Natural killer cell treated with Interleukin-12 subunit alpha and Interleukin-12 subunit beta and Interleukin-15 and Interleukin-18, amount 100 ng/mL, for 72 hours (primary cell): ENCODE data around the gene TMPRSS13. TPM values are rescaled to one million over a fixed set of nuclear protein-coding genes. Genes with fewer than 3 reads are reported as not detected.

Experiments
- ATAC-seq, 2 donors: fragments of 150-1000 bp; cut with Tn5 transposase in 1 of 2; sonication (Bioruptor Pico), chemical (Tn5 transposase) in 1 of 2; 2 replicates each; pipeline ENCODE4 v1.10.0; 2021
- DNase-seq: peaks from one replicate; pipeline ENCODE4 v3.0.0; 2022; ENCODE audit warnings: low spot score
- H3K27ac Mint-ChIP-seq, 2 donors: 1 replicate in 1 of 2; 2 replicates in 1 of 2; pipeline ENCODE4 v1.8.0; 2022; ENCODE audit warnings: mixed read lengths in 2 of 2, mild to moderate bottlenecking in 1 of 2, moderate library complexity in 1 of 2
- H3K27me3 Mint-ChIP-seq, 2 donors: 1 replicate in 1 of 2; 2 replicates in 1 of 2; pipeline ENCODE4 v1.8.0; 2022; ENCODE audit warnings: mixed read lengths in 2 of 2
- H3K36me3 Mint-ChIP-seq: one replicate; pipeline ENCODE4 v1.8.0; 2022; ENCODE audit warnings: mixed read lengths
- H3K4me1 Mint-ChIP-seq, 2 donors: 1 replicate in 1 of 2; 2 replicates in 1 of 2; pipeline ENCODE4 v1.8.0; 2022; ENCODE audit warnings: low read depth in 2 of 2, mixed read lengths in 2 of 2, mild to moderate bottlenecking in 1 of 2
- H3K4me3 Mint-ChIP-seq: one replicate; pipeline ENCODE4 v1.8.0; 2022; ENCODE audit warnings: mixed read lengths
- H3K9me3 Mint-ChIP-seq: 2 replicates; pipeline ENCODE4 v1.8.0; 2022; ENCODE audit warnings: mixed read lengths
- total RNA-seq, 2 donors: library from RNA; stranded (reverse); gene quantifications; one replicate each; pipeline ENCODE4 v1.2.3, GENCODE V29; 2022

The TMPRSS13 gene
- total RNA-seq, 2 donors from 2014 or later, result 0.19 to 0.36 TPM

DNA sequence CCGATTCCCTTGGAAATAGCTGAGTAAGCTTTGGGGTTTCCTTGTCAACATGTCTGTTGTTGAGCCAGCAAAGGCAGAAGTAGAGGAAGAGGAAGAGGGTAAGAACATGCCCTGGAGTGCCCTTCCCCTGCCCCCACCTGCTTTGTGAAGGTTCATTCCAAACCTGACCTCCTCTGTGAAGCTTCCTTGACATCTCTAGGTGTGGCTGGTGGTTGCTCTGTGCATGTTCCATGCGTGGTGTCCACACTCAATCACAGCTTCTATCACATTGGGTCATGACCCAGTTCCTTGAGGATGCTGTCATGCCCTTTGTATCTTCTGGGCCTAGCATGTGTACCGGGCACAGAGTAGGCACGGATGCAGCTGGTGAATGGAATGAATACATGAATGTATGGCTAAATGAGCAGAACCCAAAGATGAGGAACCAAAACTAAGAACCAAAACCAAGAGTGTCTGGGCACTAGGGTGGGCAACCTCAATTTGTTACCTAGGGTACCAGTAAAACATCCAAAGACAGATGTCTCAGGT, 29.0 kb downstream of the TMPRSS13 start:
- no peak overlapping the region for H3K4me3 Mint-ChIP-seq
- peaks cover 8 to 9% of the 10 kb centered on the region in 2 donors for H3K27me3 Mint-ChIP-seq
- H3K4me1 Mint-ChIP-seq, result peaks cover 0 to 3% of the 10 kb centered on the region in 2 donors
- DNase-seq (peak; percentile 37), ATAC-seq (no peak)
- no peak overlapping the region for H3K27ac Mint-ChIP-seq
- H3K9me3 Mint-ChIP-seq, result no peaks in the 10 kb centered on the region
- no peaks in the 10 kb centered on the region for H3K36me3 Mint-ChIP-seq

DNA sequence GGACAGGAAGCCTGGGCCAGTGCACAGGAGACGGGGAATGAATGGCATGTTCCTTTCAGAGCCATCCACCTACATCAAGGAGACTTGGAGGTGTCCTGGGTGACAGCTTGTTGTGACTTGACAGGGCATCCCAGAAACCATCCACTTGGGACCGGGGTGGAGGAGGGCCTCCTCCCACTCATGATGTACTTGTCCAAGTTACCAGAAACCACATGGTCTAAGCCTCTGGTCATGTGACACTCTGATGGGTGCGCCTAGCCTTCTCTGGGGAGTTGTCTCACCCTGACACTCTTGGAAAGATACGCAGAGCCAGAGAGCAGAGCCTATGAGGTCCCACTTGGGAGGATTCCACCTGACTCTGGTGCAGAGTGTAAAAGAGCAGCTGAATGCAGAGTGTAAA, 31.1 kb downstream of the TMPRSS13 start:
- Mint-ChIP-seq H3K27ac (no peak overlapping the region), H3K4me1 (peaks cover 0 to 3% of the 10 kb centered on the region in 2 donors), H3K4me3 (no peak overlapping the region), H3K27me3 (peaks cover 13 to 19% of the 10 kb centered on the region in 2 donors), H3K9me3 (no peaks in the 10 kb centered on the region), H3K36me3 (no peaks in the 10 kb centered on the region)
- peak; percentile 31 for DNase-seq
- peak in 1 of 2 donors; percentile 36 for ATAC-seq

DNA sequence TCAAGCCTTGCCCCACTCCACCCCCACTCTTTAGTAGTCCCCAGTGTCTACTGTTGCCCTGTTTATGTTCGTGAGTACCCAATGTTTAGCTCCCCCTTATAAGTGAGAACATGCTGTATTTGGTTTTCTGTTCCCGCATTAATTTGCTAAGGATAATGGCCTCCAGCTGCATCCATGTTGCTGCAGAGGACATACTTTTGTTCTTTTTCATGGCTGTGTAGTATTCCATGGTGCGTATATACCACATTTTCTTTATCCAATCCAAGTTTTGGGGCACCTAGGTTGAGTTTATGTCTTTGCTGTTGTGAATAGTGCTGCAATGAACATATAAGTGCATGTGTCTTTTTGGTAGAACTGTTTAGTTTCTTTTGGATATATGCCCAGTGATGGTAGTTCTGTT, 36.6 kb downstream of the TMPRSS13 start:
- H3K27me3 Mint-ChIP-seq, result peaks cover 16 to 29% of the 10 kb centered on the region in 2 donors
- H3K4me1 Mint-ChIP-seq, result no peaks in the 10 kb centered on the region
- no peak for DNase-seq
- no peak overlapping the region for H3K4me3 Mint-ChIP-seq
- H3K27ac Mint-ChIP-seq, result no peak overlapping the region
- no peaks in the 10 kb centered on the region for H3K9me3 Mint-ChIP-seq
- no peaks in the 10 kb centered on the region for H3K36me3 Mint-ChIP-seq
- no peak for ATAC-seq

GRCh38 chr11:117891362-117891761, 37.8 kb downstream of the TMPRSS13 start:
- Mint-ChIP-seq H3K4me1 (no peaks in the 10 kb centered on the region), H3K9me3 (no peaks in the 10 kb centered on the region), H3K36me3 (no peaks in the 10 kb centered on the region), H3K27me3 (peaks cover 10 to 26% of the 10 kb centered on the region in 2 donors), H3K4me3 (no peak overlapping the region), H3K27ac (no peak overlapping the region)
- ATAC-seq (no peak), DNase-seq (no peak)

DNA sequence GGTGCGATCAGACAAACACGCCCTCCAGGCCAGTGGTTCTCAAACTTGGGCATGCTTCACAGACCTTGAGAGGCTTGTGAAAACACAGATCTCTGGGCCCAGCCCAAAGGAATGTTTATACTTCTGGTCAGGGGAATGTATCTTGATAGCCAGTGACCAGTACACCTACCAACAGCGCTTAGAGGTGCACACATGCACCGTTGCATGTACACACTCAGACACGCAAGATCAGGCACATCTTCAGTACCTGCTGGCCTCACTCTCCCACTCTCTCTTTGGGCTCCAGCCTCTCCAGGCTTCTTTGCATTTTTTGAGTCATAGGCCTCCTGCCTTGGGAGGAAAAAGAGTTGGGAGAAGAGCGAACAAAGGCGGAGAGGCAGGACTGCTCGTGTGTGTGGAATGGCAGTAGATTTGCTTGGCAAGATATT, 41.0 kb downstream of the TMPRSS13 start:
- Mint-ChIP-seq H3K9me3 (no peaks in the 10 kb centered on the region), H3K36me3 (no peaks in the 10 kb centered on the region), H3K27me3 (peaks cover 6 to 18% of the 10 kb centered on the region in 2 donors), H3K27ac (no peak overlapping the region), H3K4me3 (no peak overlapping the region), H3K4me1 (no peaks in the 10 kb centered on the region)
- ATAC-seq (peak in 1 of 2 donors; percentile 56), DNase-seq (peak; percentile 25)

GRCh38 chr11:117887431-117888138, 41.6 kb downstream of the TMPRSS13 start:
- Mint-ChIP-seq H3K27me3 (peaks cover 6 to 13% of the 10 kb centered on the region in 2 donors), H3K4me1 (no peaks in the 10 kb centered on the region), H3K9me3 (no peaks in the 10 kb centered on the region), H3K4me3 (no peak overlapping the region), H3K36me3 (no peaks in the 10 kb centered on the region), H3K27ac (no peak overlapping the region)
- DNase-seq, result peak; percentile 18
- ATAC-seq, result peak in 1 of 2 donors; percentile 32

- H3K27ac Mint-ChIP-seq, result no peak overlapping the region
- H3K27me3 Mint-ChIP-seq, result peaks cover 12 to 19% of the 10 kb centered on the region in 2 donors
- DNase-seq (peak; percentile 47), ATAC-seq (no peak)
- no peaks in the 10 kb centered on the region for H3K36me3 Mint-ChIP-seq
- H3K9me3 Mint-ChIP-seq, result no peaks in the 10 kb centered on the region
- H3K4me3 Mint-ChIP-seq, result no peak overlapping the region
- no peaks in the 10 kb centered on the region for H3K4me1 Mint-ChIP-seq
These were observed 43.4 kb downstream of the TMPRSS13 start for GRCh38 chr11:117885777-117886176.

- H3K4me3 Mint-ChIP-seq, result no peak overlapping the region
- no peaks in the 10 kb centered on the region for H3K9me3 Mint-ChIP-seq
- H3K36me3 Mint-ChIP-seq, result no peaks in the 10 kb centered on the region
- ATAC-seq (no peak), DNase-seq (no peak)
- no peak overlapping the region for H3K27ac Mint-ChIP-seq
- H3K4me1 Mint-ChIP-seq, result no peaks in the 10 kb centered on the region
- H3K27me3 Mint-ChIP-seq, result peaks cover 20 to 27% of the 10 kb centered on the region in 2 donors
These were observed 44.2 kb downstream of the TMPRSS13 start for GRCh38 chr11:117884994-117885393.

GRCh38 chr11:117883063-117883462, 46.1 kb downstream of the TMPRSS13 start:
- H3K27me3 Mint-ChIP-seq, result peaks cover 31 to 42% of the 10 kb centered on the region in 2 donors
- no peaks in the 10 kb centered on the region for H3K36me3 Mint-ChIP-seq
- no peaks in the 10 kb centered on the region for H3K4me1 Mint-ChIP-seq
- H3K4me3 Mint-ChIP-seq, result no peak overlapping the region
- no peak overlapping the region for H3K27ac Mint-ChIP-seq
- DNase-seq, result no peak
- H3K9me3 Mint-ChIP-seq, result no peaks in the 10 kb centered on the region
- no peak for ATAC-seq

- ATAC-seq (no peak), DNase-seq (no peak)
- no peak overlapping the region for H3K4me3 Mint-ChIP-seq
- no peaks in the 10 kb centered on the region for H3K9me3 Mint-ChIP-seq
- H3K36me3 Mint-ChIP-seq, result no peaks in the 10 kb centered on the region
- no peaks in the 10 kb centered on the region for H3K4me1 Mint-ChIP-seq
- H3K27ac Mint-ChIP-seq, result no peak overlapping the region
- H3K27me3 Mint-ChIP-seq, result peaks cover 34 to 48% of the 10 kb centered on the region in 2 donors
These were observed 46.8 kb downstream of the TMPRSS13 start for GRCh38 chr11:117882311-117882905.

DNA sequence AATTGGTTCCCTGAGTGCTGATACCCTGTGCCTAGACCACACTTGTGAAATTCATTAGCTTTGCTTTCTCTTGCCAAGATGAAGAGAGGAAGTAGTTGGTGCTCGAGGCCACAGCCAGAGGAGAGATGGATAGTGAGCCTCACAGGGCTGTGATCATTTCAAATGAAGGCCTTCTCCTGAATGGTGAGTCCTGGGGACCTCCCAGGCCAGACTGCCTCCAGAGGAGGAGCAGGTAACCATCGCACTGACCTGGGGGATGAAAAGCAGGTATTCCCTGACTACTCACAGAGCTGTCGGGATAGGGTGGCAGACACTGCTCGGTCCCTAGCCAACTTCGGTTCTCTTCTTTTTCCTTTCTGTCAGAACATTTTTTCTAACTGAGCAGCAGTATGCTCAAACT, 48.0 kb downstream of the TMPRSS13 start:
- peaks cover 1% of the 10 kb centered on the region in 2 donors for H3K4me1 Mint-ChIP-seq
- H3K36me3 Mint-ChIP-seq, result no peaks in the 10 kb centered on the region
- no peaks in the 10 kb centered on the region for H3K9me3 Mint-ChIP-seq
- ATAC-seq (no peak), DNase-seq (peak; percentile 22)
- no peak overlapping the region for H3K27ac Mint-ChIP-seq
- no peak overlapping the region for H3K4me3 Mint-ChIP-seq
- H3K27me3 Mint-ChIP-seq, result peaks cover 42 to 57% of the 10 kb centered on the region in 2 donors

DNA sequence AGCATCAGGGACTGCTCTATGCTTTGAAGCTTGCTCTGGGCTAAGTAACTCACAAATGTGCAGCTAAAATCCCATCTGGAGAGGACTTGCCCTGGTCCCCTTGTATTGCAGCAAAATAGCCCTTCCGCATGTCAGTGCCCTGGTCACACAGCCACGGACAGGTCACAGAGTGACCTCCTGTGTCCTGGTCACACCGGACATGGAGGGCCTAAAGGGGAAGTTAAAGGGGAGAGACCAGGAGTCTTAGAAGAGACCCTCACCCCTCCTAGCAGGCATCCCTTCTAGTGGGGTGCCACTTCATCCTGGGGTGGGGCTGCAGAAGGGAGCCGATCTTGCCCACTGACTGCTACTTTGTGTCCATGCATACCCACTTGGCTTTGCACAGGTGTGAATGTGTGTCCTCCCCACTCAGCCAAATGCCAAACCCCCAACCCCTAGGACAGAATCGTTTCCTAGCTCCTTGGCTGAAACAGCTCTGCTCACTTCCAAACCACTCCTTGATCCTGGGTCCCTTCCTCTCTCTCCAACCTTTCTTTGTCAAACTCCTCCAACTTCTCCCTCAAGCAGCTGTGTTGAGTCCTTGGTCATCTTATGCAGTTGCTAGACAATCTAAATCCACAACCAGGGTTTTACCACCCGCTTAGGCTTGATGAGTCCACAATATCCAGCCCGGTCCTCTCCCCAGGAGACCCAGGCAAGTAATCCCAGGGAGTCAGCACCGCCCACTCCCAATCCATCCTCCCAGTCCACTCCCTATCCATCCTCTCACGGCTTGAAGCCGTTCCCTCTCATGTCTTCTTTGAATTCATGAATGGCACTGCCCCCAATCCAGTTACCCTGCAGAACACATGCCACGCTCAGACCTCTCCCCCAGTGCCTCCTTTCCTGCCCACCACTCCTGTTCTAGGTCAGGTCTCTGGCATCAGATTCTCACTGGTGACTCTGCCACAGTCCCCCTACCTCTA, 49.4 kb downstream of the TMPRSS13 start:
- ATAC-seq, result peak in 1 of 2 donors; percentile 21
- peaks cover 5% of the 10 kb centered on the region for H3K36me3 Mint-ChIP-seq
- H3K9me3 Mint-ChIP-seq, result no peaks in the 10 kb centered on the region
- peaks cover 50 to 66% of the 10 kb centered on the region in 2 donors for H3K27me3 Mint-ChIP-seq
- H3K27ac Mint-ChIP-seq, result no peak overlapping the region
- H3K4me1 Mint-ChIP-seq, result peaks cover 11 to 15% of the 10 kb centered on the region in 2 donors
- H3K4me3 Mint-ChIP-seq, result no peak overlapping the region
- peak; percentile 52 for DNase-seq

DNA sequence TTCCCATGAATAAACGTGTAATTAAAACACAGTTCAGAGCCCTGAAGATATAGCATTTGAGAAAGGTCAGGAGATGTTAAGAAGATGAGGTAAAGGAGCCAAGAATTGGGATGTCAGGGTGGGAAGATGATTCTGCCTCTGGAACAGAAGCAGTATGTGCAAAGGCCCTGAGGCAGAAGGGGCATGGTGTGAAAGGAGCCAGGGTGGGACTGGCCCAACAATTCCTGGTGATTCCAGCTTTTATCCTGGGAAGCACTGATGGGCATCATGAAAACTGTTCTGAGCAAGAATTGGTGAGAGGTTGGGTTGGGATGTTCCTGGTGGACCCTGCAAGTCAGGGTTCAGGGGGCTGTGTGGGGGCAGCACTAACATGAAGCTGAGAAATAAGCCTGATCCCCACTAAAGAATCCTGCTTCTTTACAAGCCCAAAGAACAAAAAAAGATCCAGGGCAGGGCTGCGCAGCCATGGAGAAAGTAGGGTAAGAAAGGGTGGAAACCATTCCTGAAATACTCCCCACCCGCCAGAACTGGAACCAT, 50.2 kb downstream of the TMPRSS13 start:
- DNase-seq, result no peak
- H3K4me1 Mint-ChIP-seq, result peaks cover 13 to 16% of the 10 kb centered on the region in 2 donors
- ATAC-seq, result no peak
- no peak overlapping the region for H3K27ac Mint-ChIP-seq
- peaks cover 52 to 71% of the 10 kb centered on the region in 2 donors for H3K27me3 Mint-ChIP-seq
- H3K9me3 Mint-ChIP-seq, result no peaks in the 10 kb centered on the region
- peaks cover 6% of the 10 kb centered on the region for H3K36me3 Mint-ChIP-seq
- no peak overlapping the region for H3K4me3 Mint-ChIP-seq
